Activated T-cell treated with anti-CD3 and anti-CD28 coated beads for 24 hours (primary cell): ENCODE data around the gene OXNAD1.

Experiments
- DNase-seq: peaks from one replicate; pipeline ENCODE4 v3.0.0-alpha.2; 2020; ENCODE audit warnings: low read depth

Gene OXNAD1

GRCh38 chr3:16279010-16279801 lies 14.2 kb downstream of the OXNAD1 start:
- DNase-seq: no peak

GRCh38 chr3:16280671-16281070 lies 15.7 kb downstream of the OXNAD1 start:
- DNase-seq: no peak

GRCh38 chr3:16284633-16285032 lies 19.6 kb downstream of the OXNAD1 start:
- no peak for DNase-seq

GRCh38 chr3:16286161-16286560 lies 21.1 kb downstream of the OXNAD1 start:
- peak; percentile 64 for DNase-seq

GRCh38 chr3:16286751-16287543 lies 21.9 kb downstream of the OXNAD1 start:
- DNase-seq: no peak

DNA sequence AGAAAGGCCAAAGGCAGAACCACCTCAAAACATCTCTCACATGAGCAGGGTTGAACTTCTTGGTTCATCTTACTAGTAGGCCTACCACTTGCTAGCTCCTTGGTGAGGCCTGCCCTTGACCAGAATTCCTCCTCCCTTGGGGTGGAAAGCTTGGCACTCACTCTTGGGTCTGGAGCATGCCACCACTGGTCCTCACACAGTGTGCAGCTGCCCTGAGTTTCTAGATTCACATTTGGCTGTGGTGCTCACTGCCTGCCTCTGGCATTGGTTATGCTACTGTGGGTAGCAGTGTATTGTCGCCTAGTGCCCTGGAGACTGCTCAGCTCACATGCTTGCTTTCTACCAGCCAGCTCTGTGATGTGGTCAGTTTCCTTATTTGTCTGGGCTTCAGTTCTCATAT lies 23.7 kb downstream of the OXNAD1 start:
- no peak for DNase-seq

- DNase-seq: no peak
Measured at GRCh38 chr3:16289144-16289889, 24.3 kb downstream of the OXNAD1 start.

DNA sequence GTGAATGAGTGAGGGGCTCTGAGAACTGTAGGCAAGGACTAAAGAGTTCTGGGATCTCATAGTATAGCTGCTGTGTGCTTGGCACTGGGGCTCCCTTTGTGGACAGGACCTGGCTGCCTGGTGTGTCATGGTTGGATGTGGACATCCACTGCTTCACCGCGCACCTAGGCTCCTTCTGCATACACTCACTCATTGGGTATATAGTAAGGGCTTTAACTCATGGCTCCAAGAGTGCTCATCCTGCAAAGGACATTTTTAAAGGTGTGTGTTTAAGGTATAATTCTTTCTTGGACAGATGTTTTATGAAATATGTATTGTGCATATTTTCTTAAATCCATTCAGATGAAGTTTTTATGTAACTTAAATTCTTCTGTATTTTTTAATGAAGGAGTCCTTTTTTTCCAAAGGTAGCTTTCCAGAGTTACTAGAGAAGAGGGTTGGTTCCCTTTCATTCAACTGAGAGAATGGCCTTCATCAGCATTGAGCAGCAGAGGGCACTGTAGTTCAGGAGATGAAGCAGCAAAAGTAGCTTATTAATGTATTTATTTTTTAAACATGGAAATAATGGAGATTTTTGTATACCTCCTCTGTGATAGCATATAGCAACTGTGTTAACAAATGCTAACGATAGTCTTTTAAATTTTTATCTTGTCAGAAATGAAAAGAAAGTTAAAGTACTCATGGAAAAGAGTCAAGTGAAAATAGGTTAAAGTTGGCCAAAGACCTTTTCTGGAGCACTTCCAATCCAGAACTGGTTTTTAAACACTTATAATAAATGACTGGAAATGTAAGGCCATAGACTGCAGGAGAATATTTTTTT lies 25.2 kb downstream of the OXNAD1 start:
- DNase-seq: no peak

DNA sequence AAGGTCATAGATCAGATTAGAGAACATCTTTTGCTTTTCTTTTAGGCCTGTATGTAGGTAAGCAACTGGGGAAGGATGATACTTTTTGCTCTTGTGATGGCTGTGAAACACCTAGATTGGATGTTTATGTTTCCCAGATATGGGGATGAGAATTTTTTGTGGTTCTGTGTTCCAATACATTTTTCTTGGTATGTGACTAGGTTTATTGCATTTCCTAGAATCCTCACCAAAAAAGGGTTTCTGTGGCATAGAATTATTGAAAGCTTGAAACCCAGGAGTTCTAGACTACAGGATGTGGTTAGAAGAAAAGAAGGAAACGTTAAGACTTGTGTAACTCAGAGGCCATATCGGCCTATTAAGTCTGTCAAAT lies 25.8 kb downstream of the OXNAD1 start:
- DNase-seq: no peak

DNA sequence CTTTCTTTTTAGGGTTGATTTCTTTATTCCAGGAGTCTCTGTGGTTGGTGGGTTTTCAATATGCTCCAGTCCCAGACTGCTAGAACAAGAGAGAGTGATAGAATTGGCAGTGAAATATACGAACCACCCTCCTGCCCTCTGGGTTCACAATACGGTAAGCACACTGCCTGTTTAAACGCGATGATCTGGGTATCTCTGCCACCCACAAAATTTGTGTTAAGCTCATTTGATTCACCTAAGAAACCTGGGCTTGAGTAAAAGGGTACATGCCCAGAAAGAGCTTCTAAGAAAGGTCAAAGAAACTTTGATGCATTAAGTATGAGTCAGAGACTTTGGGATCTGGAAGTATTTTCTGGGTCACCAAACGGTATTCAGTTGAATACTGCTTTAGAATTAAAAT lies 29.8 kb downstream of the OXNAD1 start:
- DNase-seq: no peak

DNA sequence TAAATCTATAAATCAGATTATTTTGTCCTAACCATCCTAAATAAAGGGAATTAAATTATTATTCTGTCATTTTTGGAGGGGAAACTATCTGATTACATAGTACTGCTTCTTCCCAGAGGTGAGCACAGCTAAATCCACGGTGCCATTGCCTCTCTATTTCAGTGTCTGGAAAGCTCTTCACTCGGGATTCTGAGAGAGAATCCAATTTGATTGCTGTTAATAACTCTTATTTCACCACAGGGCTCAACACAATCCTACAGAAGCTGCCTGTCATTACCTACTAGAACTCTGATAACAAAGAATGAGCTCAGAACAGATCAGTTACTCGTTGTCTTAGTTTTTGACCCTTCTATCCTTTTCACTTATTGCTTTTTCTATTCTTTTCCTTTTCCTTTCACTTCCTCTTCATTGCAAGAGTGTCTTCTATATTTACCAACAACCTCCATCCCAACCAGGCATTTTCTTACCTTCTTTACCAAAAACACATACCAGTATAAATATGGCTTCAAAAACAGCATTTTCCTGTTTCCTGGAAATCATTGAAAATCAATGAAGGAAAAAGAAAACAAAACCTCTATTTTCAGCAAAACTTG lies 30.4 kb downstream of the OXNAD1 start:
- DNase-seq: no peak

- DNase-seq: no peak
Measured at GRCh38 chr3:16297997-16298885, 33.2 kb downstream of the OXNAD1 start.

- no peak for DNase-seq
Measured at GRCh38 chr3:16298891-16299290, 33.9 kb downstream of the OXNAD1 start.

GRCh38 chr3:16299746-16300145 lies 34.7 kb downstream of the OXNAD1 start:
- no peak for DNase-seq

DNA sequence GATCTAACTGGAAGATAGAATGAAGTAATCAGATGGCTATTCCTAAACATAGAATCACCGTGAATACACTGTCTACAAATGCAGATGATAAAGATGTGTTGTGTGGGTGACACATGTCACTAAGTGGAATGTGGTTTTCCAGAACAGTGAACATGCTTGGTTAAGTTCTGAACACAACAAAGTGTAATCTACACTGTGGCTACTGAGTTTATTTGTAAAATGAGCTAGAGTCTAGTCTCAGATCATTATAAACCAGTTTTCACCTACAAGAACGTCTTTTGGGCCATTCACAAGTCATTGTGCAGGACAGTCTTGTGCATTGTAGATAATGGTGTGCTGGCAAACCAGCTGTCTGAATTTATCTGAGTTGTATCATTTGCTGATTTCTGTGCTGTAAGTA lies 35.3 kb downstream of the OXNAD1 start:
- no peak for DNase-seq

- DNase-seq: no peak
Measured at GRCh38 chr3:16300881-16301359, 35.9 kb downstream of the OXNAD1 start.

DNA sequence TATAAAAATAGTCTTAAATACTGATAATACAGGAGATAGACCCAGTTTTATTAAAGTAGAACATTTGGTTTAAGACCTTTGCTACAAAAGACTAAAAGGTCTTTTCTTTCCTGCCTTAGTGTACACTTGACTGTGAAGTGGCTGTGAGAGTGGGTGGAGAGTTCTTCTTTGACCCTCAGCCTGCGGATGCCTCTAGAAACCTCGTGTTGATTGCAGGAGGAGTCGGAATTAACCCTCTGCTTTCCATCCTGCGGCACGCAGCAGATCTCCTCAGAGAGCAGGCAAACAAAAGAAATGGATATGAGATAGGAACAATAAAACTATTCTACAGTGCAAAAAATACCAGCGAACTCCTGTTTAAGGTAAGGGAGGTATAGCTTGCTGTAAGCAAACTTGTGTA lies 36.5 kb downstream of the OXNAD1 start:
- DNase-seq: no peak

DNA sequence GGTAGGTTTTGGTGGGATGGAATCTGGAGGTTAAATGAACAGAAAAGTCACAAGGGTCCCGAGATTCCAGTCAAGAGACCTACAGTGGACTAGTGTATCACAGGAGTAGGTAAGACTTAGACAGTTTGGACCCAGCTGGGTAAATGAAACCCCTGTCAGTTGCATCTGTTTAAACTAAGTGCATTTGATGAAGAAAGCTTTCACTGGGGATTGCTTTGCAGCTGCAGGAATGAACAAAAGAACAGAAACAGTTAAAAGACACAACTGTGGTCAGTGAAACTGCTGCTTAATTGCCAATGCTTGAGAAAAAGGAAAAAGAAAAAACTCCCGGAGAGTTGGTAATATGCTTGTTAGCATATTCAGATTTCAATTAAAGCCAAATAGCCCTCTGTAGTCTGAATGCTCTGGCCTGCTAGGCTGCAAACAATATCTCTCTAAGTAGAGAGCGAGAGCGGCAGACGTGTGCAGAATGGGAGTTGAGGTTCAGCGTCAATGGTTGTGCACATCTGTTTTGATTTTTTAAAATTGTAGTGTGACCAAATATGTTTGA lies 37.1 kb downstream of the OXNAD1 start:
- no peak for DNase-seq

DNA sequence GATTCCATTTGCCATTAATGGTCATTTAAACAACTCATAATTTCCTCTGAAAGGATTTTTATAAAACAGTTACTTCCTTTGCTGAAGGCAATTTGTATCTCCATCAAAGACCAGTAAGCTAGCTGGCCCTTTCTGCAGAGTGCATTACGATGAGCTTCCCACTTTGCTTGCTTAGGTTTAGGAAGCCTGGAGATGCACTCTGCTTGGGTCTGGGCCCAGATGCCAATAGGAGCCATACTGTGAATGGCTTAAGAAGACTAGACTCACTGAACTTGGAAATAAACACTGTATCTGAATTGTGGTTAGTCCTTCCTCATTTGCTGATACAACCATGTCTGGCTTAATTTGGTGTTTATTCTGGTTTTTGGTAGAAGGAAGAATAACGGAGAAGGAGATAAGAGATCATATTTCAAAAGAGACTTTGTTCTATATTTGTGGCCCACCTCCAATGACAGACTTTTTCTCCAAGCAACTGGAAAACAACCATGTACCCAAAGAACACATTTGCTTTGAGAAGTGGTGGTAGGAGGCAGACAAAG lies 38.1 kb downstream of the OXNAD1 start:
- no peak for DNase-seq
